Thymus (tissue), 11 donors: ENCODE results near the gene ANAPC16. TPM values are rescaled to one million over a fixed set of nuclear protein-coding genes. Genes with fewer than 3 reads are reported as not detected.
"Not testable (repeated sequence)": the region's sequence is repeated elsewhere in the genome, so short reads cannot be mapped to it uniquely, and the experiment has no call there.

Source experiments
- DNase-seq, 9 donors: peaks; one replicate each; pipeline ENCODE4 v3.0.0-alpha.2; 2013; ENCODE audit warnings: low spot score in 9 of 9, low read depth in 6 of 9, missing footprints in 1 of 9
- H3K27ac ChIP-seq, 2 donors: one replicate each; pipeline ENCODE4 v1.5.1; 2013; ENCODE audit warnings: control low read depth in 1 of 2, low read depth in 1 of 2, low read length in 1 of 2, mild to moderate bottlenecking in 1 of 2, moderate library complexity in 1 of 2
- H3K27me3 ChIP-seq, 2 donors: one replicate each; pipeline ENCODE4 v1.5.1; 2013; ENCODE audit warnings: low read length in 1 of 2; ENCODE audit not compliant: control insufficient read depth in 2 of 2, insufficient read depth in 1 of 2
- H3K36me3 ChIP-seq, 2 donors: one replicate each; pipeline ENCODE4 v1.5.1; 2013; ENCODE audit warnings: low read length in 1 of 2, mild to moderate bottlenecking in 1 of 2, moderate library complexity in 1 of 2; ENCODE audit not compliant: control insufficient read depth in 2 of 2, insufficient read depth in 2 of 2
- H3K4me1 ChIP-seq, 2 donors: one replicate each; pipeline ENCODE4 v1.5.1; 2013; ENCODE audit warnings: low read length in 2 of 2; ENCODE audit not compliant: control insufficient read depth in 2 of 2, insufficient read depth in 2 of 2
- H3K4me3 ChIP-seq, 2 donors: one replicate each; pipeline ENCODE4 v1.5.1; 2013; ENCODE audit warnings: low read length in 2 of 2, control low read depth in 1 of 2, mild to moderate bottlenecking in 1 of 2
- H3K9me3 ChIP-seq, 2 donors: one replicate each; pipeline ENCODE4 v1.5.1; 2013; ENCODE audit warnings: low read length in 1 of 2, mild to moderate bottlenecking in 1 of 2; ENCODE audit not compliant: control insufficient read depth in 2 of 2, insufficient read depth in 1 of 2
- WGBS: extraction: QIAGEN DNeasy Blood & Tissue Kit; methylation state at CpG from one replicate; pipeline ENCODE4 v1.1.7; 2013; 5-methylcytosine and 5-hydroxymethylcytosine counted together
- polyA plus RNA-seq: library from polyadenylated mRNA; stranded (reverse); fragments of 200-250 nt; gene quantifications from one replicate; pipeline ENCODE4 v1.2.3, GENCODE V29; 2013
- total RNA-seq: library from RNA; stranded (reverse); fragments of 120-200 nt; gene quantifications from one replicate; pipeline ENCODE4 v1.2.4, GENCODE V29; 2013
- donor health status: healthy.

The ANAPC16 gene
- total and polyA plus RNA-seq, 2 donors = 137 to 349 TPM

DNA sequence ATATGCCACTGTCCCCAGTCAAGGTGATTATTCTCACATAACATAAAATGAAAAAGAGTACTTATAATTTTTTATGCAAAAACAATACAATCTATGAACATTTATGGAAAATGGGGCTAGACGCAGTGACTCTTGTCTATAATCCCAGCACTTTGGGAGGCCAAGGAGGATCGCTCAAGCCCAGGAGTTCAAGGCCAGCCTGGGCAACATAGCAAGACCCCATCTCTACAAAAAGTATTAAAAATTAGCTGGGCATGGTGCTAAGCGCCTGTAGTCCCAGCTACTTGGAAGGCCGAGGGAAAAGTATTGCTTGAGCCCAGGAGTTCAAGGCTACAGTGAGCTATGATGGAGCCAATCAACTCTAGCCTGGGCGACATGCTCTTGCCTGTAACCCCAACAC lies 14.5 kb upstream of the ANAPC16 start:
- Histone ChIP-seq H3K4me3 (no peak overlapping the region), H3K36me3 (peaks cover 21 to 30% of the 10 kb centered on the region in 2 donors), H3K4me1 (no peaks in the 10 kb centered on the region), H3K9me3 (no peaks in the 10 kb centered on the region), H3K27ac (no peak overlapping the region), H3K27me3 (no peaks in the 10 kb centered on the region)
- 82% methylated on average over 5 of the region's 5 CpGs for WGBS
- DNase-seq = no peak

DNA sequence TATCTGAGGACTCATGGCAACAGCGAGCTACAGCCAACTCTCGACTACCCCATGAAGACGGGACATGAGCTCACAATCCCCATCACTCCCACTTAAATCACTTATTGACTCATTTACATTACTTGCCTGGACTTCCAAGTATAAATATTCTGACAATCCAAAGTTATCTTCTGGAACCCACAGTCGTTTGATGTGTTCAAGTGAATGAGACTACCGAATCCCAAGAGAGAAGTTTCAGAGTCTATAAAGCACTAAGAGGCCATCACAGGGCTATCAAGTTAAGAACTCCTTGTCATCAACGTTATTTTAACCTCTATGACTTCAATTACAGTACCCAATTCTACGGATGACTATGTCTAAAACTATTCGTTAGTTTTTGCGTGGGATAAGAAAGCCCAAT lies 11.5 kb upstream of the ANAPC16 start:
- Histone ChIP-seq H3K4me3 (no peak overlapping the region), H3K4me1 (peaks cover 3 to 5% of the 10 kb centered on the region in 2 donors), H3K9me3 (no peaks in the 10 kb centered on the region), H3K36me3 (peaks cover 19 to 39% of the 10 kb centered on the region in 2 donors), H3K27ac (no peak overlapping the region), H3K27me3 (no peaks in the 10 kb centered on the region)
- no peak for DNase-seq
- WGBS = 96% methylated on average over 9 of the region's 9 CpGs

DNA sequence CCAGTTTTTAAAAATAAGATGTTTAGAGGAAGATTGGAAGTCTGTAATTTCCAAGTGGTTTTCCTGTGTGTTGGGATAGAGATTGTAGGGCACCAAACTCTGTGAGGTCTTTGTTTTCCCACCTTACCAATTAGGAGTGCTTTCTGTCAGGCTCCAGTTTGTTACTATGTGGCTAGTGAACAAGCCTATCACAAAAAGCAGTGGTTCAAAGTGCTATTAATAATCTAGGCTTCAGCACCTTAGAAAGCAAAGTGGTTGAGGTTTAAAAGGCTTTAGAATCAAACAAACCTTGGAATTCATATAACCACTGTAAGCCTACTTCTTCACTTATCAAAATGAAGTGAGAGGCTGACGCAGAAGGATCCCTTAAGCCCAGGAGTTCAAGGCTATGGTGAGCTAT lies 11.1 kb upstream of the ANAPC16 start:
- DNase-seq = no peak
- WGBS = 98% methylated on average over 1 of the region's 1 CpG
- no peaks in the 10 kb centered on the region for H3K9me3 ChIP-seq
- H3K27me3 ChIP-seq = no peaks in the 10 kb centered on the region
- H3K27ac ChIP-seq = no peak overlapping the region
- no peak overlapping the region for H3K4me3 ChIP-seq
- H3K4me1 ChIP-seq = peaks cover 3 to 5% of the 10 kb centered on the region in 2 donors
- peaks cover 23 to 42% of the 10 kb centered on the region in 2 donors for H3K36me3 ChIP-seq

DNA sequence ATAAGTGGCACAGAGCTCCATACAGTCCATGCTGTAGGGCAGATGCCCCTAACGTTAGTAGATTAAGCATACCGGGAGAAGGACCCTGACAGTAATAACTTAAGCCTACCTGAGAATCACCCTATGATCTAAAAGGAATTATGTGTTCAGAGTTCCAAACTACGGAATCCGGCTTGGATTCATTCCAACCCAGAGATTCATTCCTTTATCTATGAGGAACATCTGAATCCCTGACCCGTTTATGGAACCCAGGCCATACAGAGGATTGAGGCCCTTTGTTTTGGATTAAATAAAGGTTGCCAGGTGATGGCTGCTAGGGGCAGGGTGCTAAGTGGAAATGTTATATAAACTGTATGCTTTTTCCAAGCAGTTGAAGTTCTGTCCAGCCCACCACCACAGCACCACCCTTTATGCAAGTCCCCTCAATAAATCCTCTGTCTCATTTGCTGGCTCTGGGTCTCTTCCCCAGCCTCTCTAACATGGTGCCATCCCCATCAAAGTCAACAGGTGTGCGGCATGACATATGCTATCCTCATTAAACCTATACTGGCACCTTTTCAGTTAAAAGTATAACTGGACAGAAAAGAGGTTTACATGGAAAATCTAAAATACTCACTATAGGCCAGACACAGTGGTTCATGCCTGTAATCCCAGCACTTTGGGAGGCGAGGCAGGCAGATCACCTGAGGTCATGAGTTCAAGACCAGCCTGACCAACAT lies 9.1 kb upstream of the ANAPC16 start:
- Histone ChIP-seq H3K4me1 (peaks cover 3 to 5% of the 10 kb centered on the region in 2 donors), H3K27me3 (no peaks in the 10 kb centered on the region), H3K27ac (no peak overlapping the region), H3K36me3 (peaks cover 26 to 48% of the 10 kb centered on the region in 2 donors), H3K4me3 (no peak overlapping the region), H3K9me3 (no peaks in the 10 kb centered on the region)
- WGBS = 98% methylated on average over 7 of the region's 7 CpGs
- no peak for DNase-seq

DNA sequence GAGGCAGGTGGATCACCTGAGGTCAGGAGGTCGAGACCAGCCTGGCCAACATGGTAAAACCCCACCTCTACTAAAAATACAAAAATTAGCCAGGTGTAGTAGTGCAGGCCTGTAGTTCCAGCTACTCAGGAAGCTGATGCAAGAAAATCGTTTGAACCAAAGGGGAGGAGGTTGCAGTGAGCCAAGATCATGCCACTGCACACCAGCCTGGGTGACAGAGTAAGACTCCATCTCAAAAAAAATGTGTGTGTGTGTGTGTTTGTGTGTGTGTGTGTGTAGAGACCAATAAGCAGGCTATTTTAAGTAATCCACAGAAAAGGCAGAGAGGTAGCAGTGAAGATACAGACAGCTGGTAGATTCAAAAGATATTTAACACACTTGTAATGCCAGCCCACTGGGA lies 7.3 kb upstream of the ANAPC16 start:
- not testable (repeated sequence) for H3K27ac ChIP-seq
- H3K36me3 ChIP-seq = peaks cover 27 to 43% of the 10 kb centered on the region in 2 donors
- WGBS = 64% methylated on average over 2 of the region's 2 CpGs

DNA sequence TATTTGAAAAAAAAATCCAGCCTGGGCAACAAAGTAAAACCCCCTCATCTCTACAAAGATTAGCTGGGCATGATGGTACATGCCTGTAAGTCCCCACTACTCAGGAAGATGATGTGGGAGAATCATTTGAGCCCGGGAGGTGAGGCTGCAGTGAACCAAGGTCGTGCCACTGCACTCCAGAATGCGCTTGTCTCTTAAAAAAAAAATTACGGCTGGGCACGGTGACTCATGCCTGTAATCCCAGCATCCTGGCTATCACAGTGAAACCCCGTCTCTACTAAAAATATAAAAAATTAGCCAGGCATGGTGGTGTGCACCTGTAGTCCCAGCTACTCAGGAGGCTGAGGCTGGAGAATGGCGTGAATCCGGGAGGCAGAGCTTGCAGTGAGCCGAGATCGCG lies 4.4 kb upstream of the ANAPC16 start:
- not testable (repeated sequence) for DNase-seq, H3K27me3 ChIP-seq, H3K9me3 ChIP-seq, H3K27ac ChIP-seq, H3K4me3 ChIP-seq
- Histone ChIP-seq H3K36me3 (peaks cover 27 to 38% of the 10 kb centered on the region in 2 donors), H3K4me1 (peaks cover 11 to 15% of the 10 kb centered on the region in 2 donors)
- 96% methylated on average over 11 of the region's 11 CpGs for WGBS

More for the DNA sequence above, 7.3 kb upstream of the ANAPC16 start:
- H3K27me3 ChIP-seq, H3K9me3 ChIP-seq, DNase-seq, H3K4me1 ChIP-seq, H3K4me3 ChIP-seq: not testable (repeated sequence)

DNA sequence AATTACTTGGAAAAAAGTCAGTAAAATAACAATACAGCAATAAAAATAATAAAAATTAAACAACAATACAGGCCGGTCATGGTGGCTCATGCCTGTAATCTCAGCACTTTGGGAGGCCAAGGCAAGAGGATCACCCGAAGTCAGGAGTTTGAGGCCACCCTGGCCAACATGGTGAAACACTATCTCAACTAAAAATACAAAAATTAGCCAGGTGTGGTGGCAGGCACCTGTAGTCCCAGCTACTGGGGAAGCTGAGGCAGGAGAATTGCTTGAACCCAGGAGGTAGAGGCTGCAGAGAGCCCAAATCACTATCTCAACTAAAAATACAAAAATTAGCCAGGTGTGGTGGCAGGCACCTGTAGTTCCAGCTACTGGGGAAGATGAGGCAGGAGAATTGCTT lies 4.0 kb upstream of the ANAPC16 start:
- not testable (repeated sequence) for DNase-seq, H3K27ac ChIP-seq, H3K9me3 ChIP-seq, H3K4me3 ChIP-seq, H3K27me3 ChIP-seq
- over 99% methylated on average over 2 of the region's 2 CpGs for WGBS
- Histone ChIP-seq H3K36me3 (peaks cover 23 to 34% of the 10 kb centered on the region in 2 donors), H3K4me1 (peaks cover 13 to 18% of the 10 kb centered on the region in 2 donors)

DNA sequence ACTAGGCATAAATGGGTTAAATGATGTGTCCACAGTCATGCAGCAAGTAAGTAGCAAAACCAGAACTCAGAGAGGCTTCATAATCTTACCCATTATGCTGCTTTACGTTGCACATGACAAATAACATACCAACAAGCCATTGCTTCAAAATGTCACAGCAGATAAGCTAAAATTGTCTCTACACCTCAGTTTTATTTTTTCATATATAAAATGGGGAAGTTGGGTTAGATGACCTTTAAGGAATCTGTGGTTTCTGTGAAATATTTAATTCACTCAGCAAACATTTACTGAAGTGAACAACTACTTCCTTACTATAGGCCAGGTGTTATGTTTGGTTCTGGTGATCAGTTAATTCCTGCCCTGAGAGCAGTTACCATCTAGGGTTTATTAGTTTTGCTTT lies 2.5 kb downstream of the ANAPC16 start:
- no peaks in the 10 kb centered on the region for H3K9me3 ChIP-seq
- H3K27me3 ChIP-seq = no peaks in the 10 kb centered on the region
- H3K27ac ChIP-seq = peak overlapping the region; percentile 88 to 96
- DNase-seq = peak in 2 of 9 donors; percentile 23 to 41
- WGBS = 7% methylated on average over 1 of the region's 1 CpG
- peak overlapping the region; percentile 26 to 47 for H3K4me3 ChIP-seq
- peaks cover 5 to 17% of the 10 kb centered on the region in 2 donors for H3K36me3 ChIP-seq
- peaks cover 25 to 46% of the 10 kb centered on the region in 2 donors for H3K4me1 ChIP-seq

DNA sequence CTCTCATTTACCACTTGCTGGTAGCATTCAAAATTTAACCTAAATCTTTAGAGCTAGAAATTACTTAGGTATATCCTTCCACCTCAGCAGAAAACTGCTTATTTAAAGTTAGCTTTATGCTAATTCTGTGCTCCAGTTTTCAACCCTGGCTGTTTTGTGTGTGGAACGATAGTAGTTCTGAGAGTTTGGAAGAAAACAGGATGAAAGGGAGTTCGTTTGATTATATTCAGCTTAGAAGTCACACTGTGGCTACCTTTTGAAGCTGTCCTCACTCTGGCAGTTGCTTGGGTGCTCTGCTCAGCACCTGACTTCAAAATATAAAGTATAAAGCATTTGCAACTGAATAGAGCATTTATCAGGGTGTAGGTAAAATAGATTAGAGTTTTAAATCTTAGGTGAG lies 2.9 kb downstream of the ANAPC16 start:
- H3K4me3 ChIP-seq = peak overlapping the region; percentile 26 to 47
- peaks cover 25 to 46% of the 10 kb centered on the region in 2 donors for H3K4me1 ChIP-seq

More for the DNA sequence above, 2.9 kb downstream of the ANAPC16 start:
- no peaks in the 10 kb centered on the region for H3K9me3 ChIP-seq
- DNase-seq = peak in 6 of 9 donors; percentile 38 to 78 (median 47)
- H3K27ac ChIP-seq = peak overlapping the region; percentile 85 to 96
- 2% methylated on average over 2 of the region's 2 CpGs for WGBS
- no peaks in the 10 kb centered on the region for H3K27me3 ChIP-seq
- peaks cover 7 to 21% of the 10 kb centered on the region in 2 donors for H3K36me3 ChIP-seq
